DND-41 (cell line): ENCODE data around the gene COLGALT1.

ENCODE experiments used
- CTCF ChIP-seq: IDR thresholded peaks from 2 replicates; pipeline ENCODE4 v1.5.1; 2012; ENCODE audit warnings: borderline replicate concordance, low read length, moderate library complexity, mild to moderate bottlenecking; ENCODE audit not compliant: poor library complexity, severe bottlenecking; ENCODE audit errors: extremely low read depth
- EZH2 ChIP-seq: IDR thresholded peaks from 3 replicates; pipeline ENCODE4 v1.6.1; 2012; ENCODE audit warnings: borderline replicate concordance, low read depth, mild to moderate bottlenecking, moderate library complexity, low read length, inconsistent platforms; ENCODE audit not compliant: severe bottlenecking

DNA sequence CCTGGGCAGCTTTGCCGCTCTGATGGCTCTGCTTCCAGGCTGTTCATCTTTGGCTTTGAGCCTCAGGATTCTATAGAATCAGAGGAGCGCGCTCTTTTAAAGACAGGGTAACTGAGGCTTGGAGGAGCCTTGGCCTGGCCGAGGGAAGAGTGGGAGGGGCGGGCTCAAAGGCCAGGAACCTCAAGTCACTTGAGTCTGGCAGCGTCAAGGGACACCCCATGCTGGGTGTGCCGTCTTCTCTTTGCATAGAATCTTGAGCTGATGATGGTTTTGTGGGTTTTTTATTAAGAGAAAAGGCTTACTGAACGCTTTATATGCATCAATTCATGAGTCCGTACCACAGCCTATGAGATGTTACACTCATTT, 42.9 kb upstream of the COLGALT1 start:
- TF ChIP-seq CTCF (no peak), EZH2 (no peak)
